GM10248 (cell line): ENCODE measurements around the gene SLC29A3.

ENCODE experiments used
- CTCF ChIA-PET: fragments of 300-600 bp; sonication (Branson Sonifier 250); formaldehyde crosslinking; extraction: SDS; loops from one replicate; lab custom pipeline; 2021; ENCODE audit warnings: antibody characterized with exemption; lab: Yijun Ruan, JAX
- POLR2A ChIA-PET: fragments of 350-650 bp; sonication (Branson Sonifier 250); formaldehyde crosslinking; extraction: SDS; loops from one replicate; lab custom pipeline; 2020; ENCODE audit warnings: antibody characterized with exemption; lab: Yijun Ruan, JAX
- DNase-seq: peaks from one replicate; pipeline ENCODE4 v3.0.0; 2012; ENCODE audit errors: extremely low spot score
- TF ChIP-seq, protein P1 (sequence below): IDR thresholded peaks from 2 replicates; pipeline ENCODE4 v1.5.1; 2012; ENCODE audit warnings: mild to moderate bottlenecking, low read depth; ENCODE audit errors: extremely low read depth, missing control alignments, control extremely low read depth

SLC29A3 gene

DNA sequence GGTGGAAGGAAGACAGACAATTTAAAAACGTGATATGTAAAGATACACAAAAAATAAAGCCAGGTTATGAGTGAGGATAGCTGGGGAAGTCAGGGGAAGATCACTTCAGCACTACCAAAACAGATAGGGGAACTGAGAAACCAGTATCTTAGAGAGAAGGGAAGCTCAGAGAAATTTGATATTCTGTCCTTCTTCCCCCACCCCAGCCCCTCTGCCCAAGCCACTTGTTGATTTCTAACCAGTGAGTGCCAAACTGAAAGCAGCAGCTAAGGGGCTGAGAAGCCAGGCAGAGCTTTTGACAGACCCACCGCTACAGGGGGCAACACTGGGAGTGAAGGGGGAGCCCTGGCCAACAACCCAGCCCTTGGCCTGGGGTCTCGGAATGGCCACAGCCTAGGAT, 9.1 kb upstream of the SLC29A3 start:
- POLR2A ChIA-PET, result no interaction called here

DNA sequence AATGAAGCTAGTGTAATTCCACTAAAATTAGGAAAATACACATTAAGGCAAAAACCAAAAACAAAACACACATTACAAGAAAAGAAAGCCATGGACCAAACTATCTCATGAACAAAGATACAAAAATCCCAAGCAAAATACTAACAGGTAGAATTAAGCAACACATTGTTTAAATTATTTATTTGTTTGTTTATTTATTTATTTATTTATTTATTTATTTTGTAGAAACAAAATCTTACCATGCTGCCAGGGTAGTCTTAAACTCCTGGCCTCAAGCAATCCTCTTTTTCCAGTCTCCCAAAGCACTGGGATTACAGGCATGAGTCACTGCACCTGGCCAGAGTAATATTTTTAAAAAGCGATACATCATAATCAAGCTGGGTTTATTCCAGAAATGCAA, 6.8 kb upstream of the SLC29A3 start:
- CTCF ChIA-PET, result interaction anchor here (1.3 to 10.6 kb wide), 3 partner anchors 255 to 736 kb away, joined by 3 to 140 read pairs (median 3); no protein-coding TSS in a partner anchor
- TF ChIP-seq, protein P1, sequence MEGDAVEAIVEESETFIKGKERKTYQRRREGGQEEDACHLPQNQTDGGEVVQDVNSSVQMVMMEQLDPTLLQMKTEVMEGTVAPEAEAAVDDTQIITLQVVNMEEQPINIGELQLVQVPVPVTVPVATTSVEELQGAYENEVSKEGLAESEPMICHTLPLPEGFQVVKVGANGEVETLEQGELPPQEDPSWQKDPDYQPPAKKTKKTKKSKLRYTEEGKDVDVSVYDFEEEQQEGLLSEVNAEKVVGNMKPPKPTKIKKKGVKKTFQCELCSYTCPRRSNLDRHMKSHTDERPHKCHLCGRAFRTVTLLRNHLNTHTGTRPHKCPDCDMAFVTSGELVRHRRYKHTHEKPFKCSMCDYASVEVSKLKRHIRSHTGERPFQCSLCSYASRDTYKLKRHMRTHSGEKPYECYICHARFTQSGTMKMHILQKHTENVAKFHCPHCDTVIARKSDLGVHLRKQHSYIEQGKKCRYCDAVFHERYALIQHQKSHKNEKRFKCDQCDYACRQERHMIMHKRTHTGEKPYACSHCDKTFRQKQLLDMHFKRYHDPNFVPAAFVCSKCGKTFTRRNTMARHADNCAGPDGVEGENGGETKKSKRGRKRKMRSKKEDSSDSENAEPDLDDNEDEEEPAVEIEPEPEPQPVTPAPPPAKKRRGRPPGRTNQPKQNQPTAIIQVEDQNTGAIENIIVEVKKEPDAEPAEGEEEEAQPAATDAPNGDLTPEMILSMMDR, result no peak

More for the DNA sequence above, 9.1 kb upstream of the SLC29A3 start:
- TF ChIP-seq, protein P1, result no peak
- DNase-seq, result no peak
- CTCF ChIA-PET, result interaction anchor here (0.9 to 2.4 kb wide), 7 partner anchors 9 to 387 kb away, joined by 3 to 11 read pairs (median 3); partner anchors contain the start of gene SLC29A3

DNA sequence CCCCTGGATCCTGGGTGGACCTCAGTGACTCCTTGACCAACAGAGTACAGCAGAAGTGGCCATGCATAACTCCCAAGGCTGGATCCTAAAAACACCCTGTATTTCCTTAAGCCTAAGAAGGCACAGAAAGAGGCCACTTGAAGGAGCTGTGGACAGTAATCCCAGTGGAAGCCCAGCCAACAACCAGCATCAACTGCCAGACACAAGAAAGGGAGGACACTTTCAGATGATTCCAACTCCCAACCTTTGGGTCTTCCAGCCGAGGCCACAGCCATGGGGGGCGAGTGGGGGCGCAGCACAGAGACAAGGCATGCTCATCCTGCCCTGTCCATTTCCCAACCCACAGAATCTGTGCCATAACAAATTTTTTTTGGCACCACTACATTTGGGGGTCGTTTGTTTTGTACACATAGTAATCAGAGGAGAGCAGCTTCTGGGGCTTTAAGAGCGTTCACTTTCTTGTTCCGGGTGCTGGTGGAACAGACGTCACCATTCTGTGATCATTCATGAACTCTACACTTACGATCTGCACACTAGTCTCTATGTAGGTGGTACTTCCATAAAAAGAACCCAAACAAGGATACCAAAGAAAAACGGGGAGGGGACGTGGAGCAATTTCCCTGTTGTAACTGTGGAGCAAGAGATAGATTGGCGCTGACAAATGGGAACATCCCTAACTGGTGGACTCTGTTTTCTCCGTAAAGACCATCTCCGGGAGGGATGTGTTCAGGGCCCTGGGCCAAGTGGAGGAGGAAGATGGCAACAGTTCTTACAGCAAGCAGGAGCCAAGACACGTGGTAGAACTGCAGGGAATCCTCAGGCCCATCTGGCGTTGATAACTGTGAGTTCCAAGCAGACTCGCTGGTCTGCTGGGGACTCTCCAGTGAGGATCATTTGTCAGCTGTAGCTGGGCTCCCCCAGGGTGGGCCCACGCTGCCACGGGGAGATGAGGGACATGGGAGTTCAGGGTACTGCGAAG, 6.0 kb upstream of the SLC29A3 start:
- ChIA-PET POLR2A (no interaction called here), CTCF (interaction anchor here (0.7 to 10.6 kb wide), 18 partner anchors 9 to 736 kb away, joined by 3 to 155 read pairs (median 4); no protein-coding TSS in a partner anchor)
- TF ChIP-seq, protein P1, result no peak
- no peak for DNase-seq

More for the DNA sequence above, 6.8 kb upstream of the SLC29A3 start:
- POLR2A ChIA-PET, result no interaction called here
- DNase-seq, result no peak

DNA sequence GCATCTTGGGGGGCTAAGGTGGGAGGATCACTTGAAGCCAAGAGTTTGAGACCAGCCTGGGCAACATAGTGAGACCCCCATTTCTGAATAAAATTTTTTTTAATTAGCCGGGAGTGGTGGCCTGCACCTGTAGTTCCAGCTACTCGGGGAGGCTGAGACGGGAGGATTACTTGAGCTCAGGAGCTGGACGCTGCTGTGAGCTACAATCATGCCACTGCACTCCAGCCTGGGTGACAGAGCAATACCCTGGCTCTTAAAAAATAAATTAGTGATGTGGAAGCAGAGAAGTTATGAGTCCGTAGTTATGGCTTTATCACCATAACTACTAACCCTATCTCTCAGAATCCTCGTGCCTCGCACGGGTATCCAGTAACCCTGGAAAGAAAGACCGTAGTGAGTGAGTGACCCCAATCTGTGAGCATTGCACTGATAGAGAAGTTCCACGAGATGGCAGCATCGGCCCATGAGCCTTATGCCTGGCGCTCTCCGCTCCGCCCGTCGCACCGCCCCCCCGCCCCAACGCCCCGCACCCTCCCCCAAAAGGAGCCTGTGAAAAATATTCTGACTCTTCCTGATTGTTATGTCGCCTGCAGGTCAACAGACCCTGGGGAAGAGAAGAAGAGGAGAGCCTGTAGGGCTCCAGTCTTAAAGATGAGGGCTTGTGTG, 4.9 kb upstream of the SLC29A3 start:
- TF ChIP-seq, protein P1, result peak; percentile 75
- POLR2A ChIA-PET, result no interaction called here
- CTCF ChIA-PET, result interaction anchor here (0.7 to 10.6 kb wide), 22 partner anchors 10 to 499 kb away, joined by 3 to 155 read pairs (median 3); no protein-coding TSS in a partner anchor
- DNase-seq, result peak; percentile 84

DNA sequence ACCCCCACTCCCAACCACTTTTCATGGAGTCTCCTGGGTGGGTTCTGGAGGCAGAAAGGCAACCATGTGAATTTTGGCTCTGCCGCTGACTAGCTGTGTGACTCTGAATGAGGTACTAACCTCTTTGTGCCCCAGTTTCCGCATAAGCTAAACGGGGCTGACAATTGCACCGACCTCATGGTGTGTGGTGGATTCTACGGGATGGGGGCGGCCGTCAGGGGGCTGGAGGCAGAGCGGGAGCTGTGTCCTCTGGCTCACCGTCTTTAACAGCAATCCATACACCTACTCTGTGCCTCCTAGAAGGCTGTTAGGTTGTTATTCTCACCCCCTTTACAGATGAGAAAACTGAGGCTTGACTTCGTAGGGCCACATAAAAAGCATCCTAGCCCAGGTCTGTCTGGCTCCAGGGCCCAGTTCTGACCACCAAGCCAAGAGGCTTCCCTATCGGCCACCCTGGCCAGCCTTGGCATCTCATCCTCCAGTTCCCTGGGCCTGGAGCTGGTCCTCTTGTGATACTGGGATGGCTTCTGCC, 4.3 kb upstream of the SLC29A3 start:
- ChIA-PET POLR2A (no interaction called here), CTCF (interaction anchor here (0.7 to 10.6 kb wide), 17 partner anchors 8 to 498 kb away, joined by 3 to 155 read pairs (median 4); no protein-coding TSS in a partner anchor)
- TF ChIP-seq, protein P1, result no peak
- DNase-seq, result no peak

DNA sequence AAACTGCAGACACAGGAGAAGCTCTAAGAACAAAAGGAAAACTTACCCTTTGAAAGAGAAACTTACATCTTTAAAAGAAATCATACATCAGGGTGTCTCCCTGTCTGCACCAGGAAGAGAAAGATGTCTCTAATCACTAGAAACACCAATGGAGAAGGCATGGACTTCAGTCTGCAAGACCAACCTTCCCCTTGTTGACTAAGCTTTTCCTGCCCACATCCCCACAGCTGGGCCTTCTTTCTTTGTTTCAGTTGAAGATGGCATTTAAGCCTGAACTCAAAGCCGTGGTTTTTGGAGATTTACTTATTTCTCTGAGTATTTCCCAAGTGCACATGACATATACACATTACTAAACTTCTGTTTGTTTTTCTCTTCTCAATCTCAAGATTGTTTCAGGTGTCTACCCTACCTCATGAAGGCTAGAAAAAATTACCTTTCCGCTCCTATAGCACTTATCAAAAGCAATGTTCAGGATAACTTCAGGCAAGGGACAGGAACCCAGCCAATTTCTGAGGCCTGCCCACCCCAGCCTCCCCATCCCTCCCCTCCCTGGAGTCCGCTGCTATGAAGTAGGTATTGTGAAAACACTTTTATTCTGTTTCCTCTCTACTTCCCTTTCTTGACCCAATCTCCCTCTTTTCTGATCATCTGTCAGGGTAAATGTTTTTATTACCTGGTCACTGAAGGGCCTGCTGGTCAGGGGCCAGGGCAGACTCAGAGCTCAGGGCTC, 2.8 kb upstream of the SLC29A3 start:
- TF ChIP-seq, protein P1, result no peak
- no peak for DNase-seq
- ChIA-PET CTCF (interaction anchor here (0.9 to 10.6 kb wide), 13 partner anchors 14 to 733 kb away, joined by 3 to 155 read pairs (median 5); no protein-coding TSS in a partner anchor), POLR2A (no interaction called here)
